ENCODE data around the gene DIO2. TPM values are rescaled to one million over a fixed set of nuclear protein-coding genes. Genes with fewer than 3 reads are reported as not detected.

The DIO2 gene
- total and polyA plus RNA-seq, 2 experiments from 2014 or later = 0.71 to 2.5 TPM

DNA sequence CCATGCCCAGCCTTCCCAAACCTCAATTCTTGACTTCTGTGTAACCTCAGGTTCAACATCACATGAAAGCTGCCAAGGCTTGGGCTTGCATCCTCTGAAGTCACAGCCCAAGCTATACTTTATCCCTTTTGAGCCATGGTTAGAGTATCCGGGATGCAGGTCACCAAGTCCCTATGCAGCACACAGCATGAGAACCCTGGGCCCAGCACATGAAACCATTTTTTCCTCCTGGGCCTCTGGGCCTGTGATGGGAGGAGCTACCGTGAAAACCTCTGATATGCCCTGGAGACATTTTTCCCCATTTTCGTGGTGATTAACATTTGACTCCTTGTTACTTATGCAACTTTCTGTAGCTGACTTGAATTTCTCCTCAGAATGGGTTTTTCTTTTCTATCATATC, 25.8 kb upstream of the DIO2 start:
- H3K4me1 ChIP-seq (ENCODE audit: insufficient read depth) = no peaks in the 10 kb centered on the region
- no peak overlapping the region for H3K4me3 ChIP-seq
- H2AFZ ChIP-seq = no peak overlapping the region
- no peaks in the 10 kb centered on the region for H3K36me3 ChIP-seq (replicated peaks; ENCODE audit: insufficient read depth, low read depth)
- no peaks in the 10 kb centered on the region for H3K79me2 ChIP-seq
- H3K27ac ChIP-seq = no peak overlapping the region
- WGBS (ENCODE audit: low lambda C conversion rate, missing lambda C conversion rate) = 82% methylated on average over 3 of the region's 3 CpGs
- TF ChIP-seq EZH2 (IDR thresholded peaks at IDR 0.05; ENCODE audit: borderline replicate concordance) (no peak), EZH2phosphoT487 (IDR thresholded peaks at IDR 0.05; ENCODE audit: low read depth, severe bottlenecking, unreplicated experiment) (no peak)
- TF ChIP-seq, protein P1, sequence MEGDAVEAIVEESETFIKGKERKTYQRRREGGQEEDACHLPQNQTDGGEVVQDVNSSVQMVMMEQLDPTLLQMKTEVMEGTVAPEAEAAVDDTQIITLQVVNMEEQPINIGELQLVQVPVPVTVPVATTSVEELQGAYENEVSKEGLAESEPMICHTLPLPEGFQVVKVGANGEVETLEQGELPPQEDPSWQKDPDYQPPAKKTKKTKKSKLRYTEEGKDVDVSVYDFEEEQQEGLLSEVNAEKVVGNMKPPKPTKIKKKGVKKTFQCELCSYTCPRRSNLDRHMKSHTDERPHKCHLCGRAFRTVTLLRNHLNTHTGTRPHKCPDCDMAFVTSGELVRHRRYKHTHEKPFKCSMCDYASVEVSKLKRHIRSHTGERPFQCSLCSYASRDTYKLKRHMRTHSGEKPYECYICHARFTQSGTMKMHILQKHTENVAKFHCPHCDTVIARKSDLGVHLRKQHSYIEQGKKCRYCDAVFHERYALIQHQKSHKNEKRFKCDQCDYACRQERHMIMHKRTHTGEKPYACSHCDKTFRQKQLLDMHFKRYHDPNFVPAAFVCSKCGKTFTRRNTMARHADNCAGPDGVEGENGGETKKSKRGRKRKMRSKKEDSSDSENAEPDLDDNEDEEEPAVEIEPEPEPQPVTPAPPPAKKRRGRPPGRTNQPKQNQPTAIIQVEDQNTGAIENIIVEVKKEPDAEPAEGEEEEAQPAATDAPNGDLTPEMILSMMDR (IDR thresholded peaks at IDR 0.05; ENCODE audit: poor library complexity) = no peak
- H4K20me1 ChIP-seq (ENCODE audit: insufficient read depth, poor library complexity, severe bottlenecking) = no peaks in the 10 kb centered on the region
- no peaks in the 10 kb centered on the region for H3K9me2 ChIP-seq (replicated peaks; ENCODE audit: insufficient read depth)
- no peak for DNase-seq (ENCODE audit: low spot score)
- peaks cover 3% of the 10 kb centered on the region for H3K9me3 ChIP-seq (ENCODE audit: low read depth)
- H3K27me3 ChIP-seq = no peaks in the 10 kb centered on the region
- no peak overlapping the region for H3K4me2 ChIP-seq

- H3K4me1 ChIP-seq (ENCODE audit: insufficient read depth) = no peaks in the 10 kb centered on the region
- TF ChIP-seq EZH2 (IDR thresholded peaks at IDR 0.05; ENCODE audit: borderline replicate concordance) = no peak
- TF ChIP-seq, protein P1 (IDR thresholded peaks at IDR 0.05; ENCODE audit: poor library complexity) = no peak
- no peak for TF ChIP-seq EZH2phosphoT487 (IDR thresholded peaks at IDR 0.05; ENCODE audit: low read depth, severe bottlenecking, unreplicated experiment)
- H3K9me3 ChIP-seq (ENCODE audit: low read depth) = peaks cover 3% of the 10 kb centered on the region
- H4K20me1 ChIP-seq (ENCODE audit: insufficient read depth, poor library complexity, severe bottlenecking) = no peaks in the 10 kb centered on the region
- H3K4me2 ChIP-seq = no peak overlapping the region
- DNase-seq (ENCODE audit: low spot score) = no peak
- H3K27me3 ChIP-seq = no peaks in the 10 kb centered on the region
- no peak overlapping the region for H2AFZ ChIP-seq
- H3K36me3 ChIP-seq (replicated peaks; ENCODE audit: insufficient read depth, low read depth) = no peaks in the 10 kb centered on the region
- H3K4me3 ChIP-seq = no peak overlapping the region
- no peaks in the 10 kb centered on the region for H3K9me2 ChIP-seq (replicated peaks; ENCODE audit: insufficient read depth)
- no peaks in the 10 kb centered on the region for H3K79me2 ChIP-seq
- H3K27ac ChIP-seq = no peak overlapping the region
- WGBS (ENCODE audit: low lambda C conversion rate, missing lambda C conversion rate) = 90% methylated on average over 2 of the region's 2 CpGs
Observed at GRCh38 chr14:80233470-80234089, 22.3 kb upstream of the DIO2 start.

DNA sequence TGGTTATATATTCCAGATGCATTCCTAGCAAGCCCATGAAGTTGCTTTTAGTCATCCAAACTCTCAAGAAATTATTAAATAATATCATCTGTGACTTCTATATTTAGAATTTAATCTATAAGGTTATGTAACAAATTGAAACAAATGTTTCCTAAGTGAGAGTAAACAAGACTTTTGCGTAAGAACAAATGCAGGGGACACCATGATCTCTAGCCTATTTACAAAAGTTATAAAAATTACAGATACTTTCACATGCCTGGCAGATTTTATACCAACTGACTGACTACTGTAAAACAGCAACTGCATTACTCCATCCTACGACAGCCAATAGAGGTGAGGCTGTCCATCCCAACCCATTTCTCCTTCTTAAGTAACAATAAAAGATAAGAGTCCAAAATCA, 20.4 kb upstream of the DIO2 start:
- no peaks in the 10 kb centered on the region for H3K36me3 ChIP-seq (replicated peaks; ENCODE audit: insufficient read depth, low read depth)

More for the DNA sequence above, 20.4 kb upstream of the DIO2 start:
- H3K27ac ChIP-seq = no peak overlapping the region
- DNase-seq (ENCODE audit: low spot score) = no peak
- H3K4me1 ChIP-seq (ENCODE audit: insufficient read depth) = no peaks in the 10 kb centered on the region
- no peak overlapping the region for H2AFZ ChIP-seq
- no peak overlapping the region for H3K4me3 ChIP-seq
- no peaks in the 10 kb centered on the region for H3K79me2 ChIP-seq
- TF ChIP-seq EZH2phosphoT487 (IDR thresholded peaks at IDR 0.05; ENCODE audit: low read depth, severe bottlenecking, unreplicated experiment) (no peak), EZH2 (IDR thresholded peaks at IDR 0.05; ENCODE audit: borderline replicate concordance) (no peak)
- TF ChIP-seq, protein P1 (IDR thresholded peaks at IDR 0.05; ENCODE audit: poor library complexity) = no peak
- H3K27me3 ChIP-seq = no peaks in the 10 kb centered on the region
- no peaks in the 10 kb centered on the region for H3K9me2 ChIP-seq (replicated peaks; ENCODE audit: insufficient read depth)
- no peak overlapping the region for H3K4me2 ChIP-seq
- no peaks in the 10 kb centered on the region for H4K20me1 ChIP-seq (ENCODE audit: insufficient read depth, poor library complexity, severe bottlenecking)
- H3K9me3 ChIP-seq (ENCODE audit: low read depth) = peaks cover 3% of the 10 kb centered on the region
- 79% methylated on average over 2 of the region's 2 CpGs for WGBS (ENCODE audit: low lambda C conversion rate, missing lambda C conversion rate)
